Umbilical cord (tissue), 2 donors: Measurements from ENCODE around the gene MIX23. TPM values are rescaled to one million over a fixed set of nuclear protein-coding genes. Genes with fewer than 3 reads are reported as not detected.
A peak's percentile ranks its signal among the peaks of the same experiment; 100 is the strongest.

Experiments used
- DNase-seq: peaks from one replicate; pipeline ENCODE4 v3.0.0-alpha.2; 2015; ENCODE audit warnings: low spot score
- total RNA-seq: library from RNA; depleted of rRNA; stranded (reverse); fragments of >200 nt; gene quantifications from one replicate; pipeline ENCODE4 v1.2.3, GENCODE V29; 2014; ENCODE audit warnings: low replicate concordance; ENCODE audit not compliant: insufficient read depth

Gene MIX23
- total RNA-seq, 1 donor from 2014 or later, result 6.5 TPM

GRCh38 chr3:122353215-122353614, 29.8 kb downstream of the MIX23 start:
- no peak for DNase-seq

- DNase-seq, result no peak
These were observed 31.4 kb downstream of the MIX23 start for GRCh38 chr3:122351612-122352011.

- no peak for DNase-seq
These were observed 32.1 kb downstream of the MIX23 start for GRCh38 chr3:122350814-122351418.

- DNase-seq, result no peak
These were observed 33.9 kb downstream of the MIX23 start for GRCh38 chr3:122349171-122349570.

- no peak for DNase-seq
These were observed 39.4 kb downstream of the MIX23 start for GRCh38 chr3:122343654-122344053.

GRCh38 chr3:122342803-122343202, 40.2 kb downstream of the MIX23 start:
- no peak for DNase-seq

- no peak for DNase-seq
These were observed 50.5 kb downstream of the MIX23 start for GRCh38 chr3:122332551-122332950.

- DNase-seq, result no peak
These were observed 51.1 kb downstream of the MIX23 start for GRCh38 chr3:122331886-122332285.

GRCh38 chr3:122325769-122326168, 57.3 kb downstream of the MIX23 start:
- no peak for DNase-seq

GRCh38 chr3:122324871-122325323, 58.1 kb downstream of the MIX23 start, which contains the start of gene CSTA:
TSS of gene CSTA (plus strand) at chr3:122325248. CDS start at chr3:122325293, 45 bp downstream.
- DNase-seq, result no peak

GRCh38 chr3:122322095-122323075, 60.6 kb downstream of the MIX23 start:
- DNase-seq, result no peak

- DNase-seq, result peak; percentile 9
These were observed 64.4 kb downstream of the MIX23 start for GRCh38 chr3:122318620-122319019.

GRCh38 chr3:122316368-122316767, 66.7 kb downstream of the MIX23 start:
- no peak for DNase-seq

GRCh38 chr3:122315619-122316018, 67.4 kb downstream of the MIX23 start:
- DNase-seq, result no peak

GRCh38 chr3:122314228-122314876, 68.7 kb downstream of the MIX23 start:
- no peak for DNase-seq

GRCh38 chr3:122313281-122313680, 69.8 kb downstream of the MIX23 start:
- DNase-seq, result no peak

GRCh38 chr3:122312826-122313225, 70.2 kb downstream of the MIX23 start:
- no peak for DNase-seq

- DNase-seq, result peak; percentile 63
These were observed 72.7 kb downstream of the MIX23 start for GRCh38 chr3:122310361-122310760.
